Prostate gland (tissue), 2 donors: ENCODE measurements around the gene SEMA4C.

Experiments
- CTCF ChIP-seq, 4 experiments: fragments of 200-600 bp in 2 of 4; fragments of 450-650 bp in 2 of 4; sonication (generic) in 2 of 4; IDR thresholded peaks; 1 replicate in 3 of 4; 2 replicates in 1 of 4; pipeline ENCODE4 v1.5.1; 2016 to 2019; ENCODE audit warnings: antibody characterized with exemption in 4 of 4, mild to moderate bottlenecking in 2 of 4, moderate library complexity in 2 of 4
- POLR2A ChIP-seq: fragments of 450-650 bp; IDR thresholded peaks from one replicate; pipeline ENCODE4 v1.6.1; 2016; ENCODE audit warnings: antibody characterized with exemption, mild to moderate bottlenecking

- no peak for TF ChIP-seq POLR2A
- TF ChIP-seq CTCF (IDR thresholded peaks at IDR 0.05) = no peak
These were observed 4.2 kb downstream of the SEMA4C start for GRCh38 chr2:96865654-96866053.
